Cardiac muscle cell (in vitro differentiated cells and primary cell): ENCODE data around the gene OR1A2. TPM values are rescaled to one million over a fixed set of nuclear protein-coding genes. Genes with fewer than 3 reads are reported as not detected.

Source experiments
- polyA plus RNA-seq: library from polyadenylated mRNA; unstranded; fragments of >200 nt; fragmentation: Nextera tagmentation; extraction: Ambion mirVana; gene quantifications from 2 replicates; pipeline ENCODE4 v1.2.1, GENCODE V29; 2016
- total RNA-seq: library from RNA; depleted of rRNA; stranded (reverse); fragments of >200 nt; gene quantifications from 2 replicates; pipeline ENCODE4 v1.2.3, GENCODE V29; 2016

Gene OR1A2
- total and polyA plus RNA-seq, 2 experiments from 2014 or later: not detected

Other genes with a start within 250 kb of the OR1A2 start
- not detected in 2 replicates for gene OR1D5, start 133.9 kb upstream of the OR1A2 start, total RNA-seq
- not detected in 2 replicates for gene OR1D5, start 133.9 kb upstream of the OR1A2 start, polyA plus RNA-seq
- not detected in 2 replicates for gene OR1D2, start 93.1 kb upstream of the OR1A2 start, total RNA-seq
- gene OR1D2, start 93.1 kb upstream of the OR1A2 start, polyA plus RNA-seq: not detected in 2 replicates
- gene OR1G1, start 70.0 kb upstream of the OR1A2 start, total RNA-seq: not detected in 2 replicates
- not detected in 2 replicates for gene OR1G1, start 70.0 kb upstream of the OR1A2 start, polyA plus RNA-seq
- not detected in 2 replicates for gene OR1A1, start 10.1 kb downstream of the OR1A2 start, total RNA-seq
- not detected in 2 replicates for gene OR1A1, start 10.1 kb downstream of the OR1A2 start, polyA plus RNA-seq
- not detected in 2 replicates for gene OR3A1, start 100.8 kb downstream of the OR1A2 start, total RNA-seq
- gene OR3A1, start 100.8 kb downstream of the OR1A2 start, polyA plus RNA-seq: not detected in 2 replicates
- gene OR3A2, start 188.8 kb downstream of the OR1A2 start, total RNA-seq: not detected in 2 replicates
- gene OR3A2, start 188.8 kb downstream of the OR1A2 start, polyA plus RNA-seq: not detected in 2 replicates
- gene OR1E1, start 200.9 kb downstream of the OR1A2 start, total RNA-seq: not detected in 2 replicates
- not detected in 2 replicates for gene OR1E1, start 200.9 kb downstream of the OR1A2 start, polyA plus RNA-seq
- not detected in 2 replicates for gene OR3A3, start 213.9 kb downstream of the OR1A2 start, total RNA-seq
- gene OR3A3, start 213.9 kb downstream of the OR1A2 start, polyA plus RNA-seq: not detected in 2 replicates
- gene OR1E2, start 236.3 kb downstream of the OR1A2 start, total RNA-seq: not detected in 2 replicates
- 0.19 TPM in 1 of 2 replicates, not detected in the other for gene OR1E2, start 236.3 kb downstream of the OR1A2 start, polyA plus RNA-seq